ENCODE data around the gene TMEM50A. TPM values are rescaled to one million over a fixed set of nuclear protein-coding genes. Genes with fewer than 3 reads are reported as not detected.

The TMEM50A gene
- total RNA-seq, 1 experiment from 2014 or later, result 95.9 TPM

DNA sequence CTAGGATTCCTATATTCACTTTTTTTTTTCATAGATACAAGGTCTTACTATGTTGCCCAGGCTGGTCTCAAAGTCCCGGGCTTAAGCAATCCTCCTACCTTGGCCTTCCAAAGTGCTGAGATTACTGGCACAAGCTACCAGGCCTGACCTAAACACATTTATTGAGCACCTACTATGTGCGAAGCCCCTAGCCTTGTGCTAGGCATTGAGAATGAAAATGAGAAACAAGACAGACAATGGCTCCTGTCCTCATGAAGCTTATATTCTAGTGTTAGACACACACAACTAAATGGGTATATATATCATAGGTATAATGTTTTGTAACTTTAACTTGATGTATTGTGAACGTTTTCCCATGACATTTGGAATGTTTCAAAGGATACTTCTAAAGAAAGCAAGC, 11.5 kb downstream of the TMEM50A start:
- H3K36me3 Mint-ChIP-seq (ENCODE audit: insufficient read depth in 1 of 3, low read depth in 3 of 3), result peaks cover 6 to 62% (median 46%) of the 10 kb centered on the region in 3 experiments; a peak in 6 of 7 replicates
- H3K4me1 Mint-ChIP-seq, result no peaks in the 10 kb centered on the region
- Histone ChIP-seq H4K8ac (replicated peaks; ENCODE audit: insufficient read length, low read depth, low read length) (no peak overlapping the region), H3K4me1 (ENCODE audit: insufficient read depth, low read length) (no peaks in the 10 kb centered on the region), H3K27me3 (ENCODE audit: insufficient read depth, low read length) (no peaks in the 10 kb centered on the region), H3K9me3 (ENCODE audit: control insufficient read depth, low read depth, low read length) (no peaks in the 10 kb centered on the region), H4K91ac (ENCODE audit: insufficient read length, low read depth, low read length) (no peak overlapping the region), H3K18ac (ENCODE audit: insufficient read length, low read depth, low read length) (no peak overlapping the region), H3K4ac (ENCODE audit: low read depth, low read length) (no peak overlapping the region), H3K4me2 (ENCODE audit: insufficient read depth, insufficient read length, low read length) (no peak overlapping the region), H3T11ph (ENCODE audit: low read length) (no peak overlapping the region), H2BK20ac (ENCODE audit: low read depth, low read length, poor library complexity, severe bottlenecking) (no peak overlapping the region), H3K14ac (ENCODE audit: insufficient read depth, low read length) (no peak overlapping the region), H3K23ac (ENCODE audit: insufficient read length, low read depth, low read length) (no peak overlapping the region), H2BK15ac (ENCODE audit: low read depth, low read length) (no peak overlapping the region), H2BK5ac (ENCODE audit: insufficient read length, low read length) (no peak overlapping the region), H3K56ac (ENCODE audit: insufficient read length, low read depth, low read length) (no peak overlapping the region), H2BK12ac (ENCODE audit: insufficient read length, low read depth, low read length) (no peak overlapping the region), H3K27ac (ENCODE audit: insufficient read length, low read depth, low read length) (no peak overlapping the region), H2BK120ac (ENCODE audit: low read depth, low read length, poor library complexity, severe bottlenecking) (no peak overlapping the region), H3K79me2 (ENCODE audit: insufficient read depth, low read length) (0 out of 2 replicates have a peak, but pooled peaks cover 2% of the 10 kb centered on the region), H2AFZ (ENCODE audit: low read length) (no peak overlapping the region), H3K9ac (ENCODE audit: extremely low read depth, insufficient read length, low read length) (no peak overlapping the region), H4K20me1 (ENCODE audit: control insufficient read depth, insufficient read depth, insufficient read length) (no peaks in the 10 kb centered on the region), H4K5ac (ENCODE audit: insufficient read length, low read depth, low read length) (no peak overlapping the region), H3K79me1 (ENCODE audit: insufficient read depth, low read depth, low read length, poor library complexity, severe bottlenecking) (peaks cover 5% of the 10 kb centered on the region), H2AK5ac (ENCODE audit: insufficient read length, low read length) (no peak overlapping the region), H3K23me2 (ENCODE audit: insufficient read length, low read depth, low read length, poor library complexity, severe bottlenecking) (no peaks in the 10 kb centered on the region)
- H3K4me3 Mint-ChIP-seq, result no peak overlapping the region
- H3K9me3 Mint-ChIP-seq, result no peaks in the 10 kb centered on the region
- TF ChIP-seq, protein P1, sequence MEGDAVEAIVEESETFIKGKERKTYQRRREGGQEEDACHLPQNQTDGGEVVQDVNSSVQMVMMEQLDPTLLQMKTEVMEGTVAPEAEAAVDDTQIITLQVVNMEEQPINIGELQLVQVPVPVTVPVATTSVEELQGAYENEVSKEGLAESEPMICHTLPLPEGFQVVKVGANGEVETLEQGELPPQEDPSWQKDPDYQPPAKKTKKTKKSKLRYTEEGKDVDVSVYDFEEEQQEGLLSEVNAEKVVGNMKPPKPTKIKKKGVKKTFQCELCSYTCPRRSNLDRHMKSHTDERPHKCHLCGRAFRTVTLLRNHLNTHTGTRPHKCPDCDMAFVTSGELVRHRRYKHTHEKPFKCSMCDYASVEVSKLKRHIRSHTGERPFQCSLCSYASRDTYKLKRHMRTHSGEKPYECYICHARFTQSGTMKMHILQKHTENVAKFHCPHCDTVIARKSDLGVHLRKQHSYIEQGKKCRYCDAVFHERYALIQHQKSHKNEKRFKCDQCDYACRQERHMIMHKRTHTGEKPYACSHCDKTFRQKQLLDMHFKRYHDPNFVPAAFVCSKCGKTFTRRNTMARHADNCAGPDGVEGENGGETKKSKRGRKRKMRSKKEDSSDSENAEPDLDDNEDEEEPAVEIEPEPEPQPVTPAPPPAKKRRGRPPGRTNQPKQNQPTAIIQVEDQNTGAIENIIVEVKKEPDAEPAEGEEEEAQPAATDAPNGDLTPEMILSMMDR (conservative IDR thresholded peaks at IDR 0.05), result no peak
- no peak overlapping the region for H3K27ac Mint-ChIP-seq
- no peaks in the 10 kb centered on the region for H3K27me3 Mint-ChIP-seq (ENCODE audit: low read depth)
- no CpG with 5 or more reads among the region's 3 CpGs for WGBS (ENCODE audit: extremely low coverage, insufficient read length, low lambda C conversion rate)
- no peak for DNase-seq
